ENCODE measurements around the gene VHLL. TPM values are rescaled to one million over a fixed set of nuclear protein-coding genes. Genes with fewer than 3 reads are reported as not detected.

VHLL gene
- total RNA-seq, 2 experiments from 2014 or later = 0.43 TPM; not detected in 1

DNA sequence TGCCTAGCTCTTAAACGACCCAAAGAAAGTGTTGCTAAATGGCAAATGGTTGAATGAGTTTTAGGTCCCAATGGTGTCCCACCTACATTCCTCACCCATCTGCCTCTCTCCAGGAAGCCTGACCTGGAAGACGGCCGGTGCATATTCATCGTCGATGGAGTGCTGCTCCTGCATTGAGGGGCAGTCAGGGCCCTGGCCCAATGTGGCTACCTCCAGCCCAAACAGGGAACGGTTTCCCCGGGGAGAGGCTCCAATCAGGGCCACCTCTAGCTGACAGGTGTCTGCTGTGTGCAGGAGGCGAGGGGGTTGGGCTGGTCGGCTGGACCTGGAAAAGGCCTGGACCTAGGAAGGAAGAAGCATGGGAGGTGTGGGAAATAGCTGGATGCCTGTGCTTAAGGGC is 5.2 kb downstream of the VHLL start:
- H3K4me1 Mint-ChIP-seq (ENCODE audit: low read depth) = peaks cover 14% of the 10 kb centered on the region
- H3K9me3 Mint-ChIP-seq = no peaks in the 10 kb centered on the region
- ATAC-seq (no peak), DNase-seq (no peak)
- H3K36me3 Mint-ChIP-seq (ENCODE audit: low read depth) = peaks cover 3% of the 10 kb centered on the region
- no peaks in the 10 kb centered on the region for H3K27me3 Mint-ChIP-seq
- H3K27ac Mint-ChIP-seq = no peak overlapping the region
- intact Hi-C loops (cut with micrococcal nuclease) = no loop called here
- TF ChIP-seq, protein P1, sequence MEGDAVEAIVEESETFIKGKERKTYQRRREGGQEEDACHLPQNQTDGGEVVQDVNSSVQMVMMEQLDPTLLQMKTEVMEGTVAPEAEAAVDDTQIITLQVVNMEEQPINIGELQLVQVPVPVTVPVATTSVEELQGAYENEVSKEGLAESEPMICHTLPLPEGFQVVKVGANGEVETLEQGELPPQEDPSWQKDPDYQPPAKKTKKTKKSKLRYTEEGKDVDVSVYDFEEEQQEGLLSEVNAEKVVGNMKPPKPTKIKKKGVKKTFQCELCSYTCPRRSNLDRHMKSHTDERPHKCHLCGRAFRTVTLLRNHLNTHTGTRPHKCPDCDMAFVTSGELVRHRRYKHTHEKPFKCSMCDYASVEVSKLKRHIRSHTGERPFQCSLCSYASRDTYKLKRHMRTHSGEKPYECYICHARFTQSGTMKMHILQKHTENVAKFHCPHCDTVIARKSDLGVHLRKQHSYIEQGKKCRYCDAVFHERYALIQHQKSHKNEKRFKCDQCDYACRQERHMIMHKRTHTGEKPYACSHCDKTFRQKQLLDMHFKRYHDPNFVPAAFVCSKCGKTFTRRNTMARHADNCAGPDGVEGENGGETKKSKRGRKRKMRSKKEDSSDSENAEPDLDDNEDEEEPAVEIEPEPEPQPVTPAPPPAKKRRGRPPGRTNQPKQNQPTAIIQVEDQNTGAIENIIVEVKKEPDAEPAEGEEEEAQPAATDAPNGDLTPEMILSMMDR (IDR thresholded peaks at IDR 0.05) = no peak
- no peak overlapping the region for H3K4me3 Mint-ChIP-seq
- ChIA-PET CTCF (interaction anchor here (0.9 to 1.0 kb wide), 3 partner anchors 11 to 167 kb away, joined by 3 read pairs; no protein-coding TSS in a partner anchor), POLR2A (interaction anchor here (0.9 to 2.8 kb wide), 3 partner anchors 9 to 32 kb away, joined by 3 to 17 read pairs (median 7); partner anchors contain the start of genes SMG5 and TMEM79)

DNA sequence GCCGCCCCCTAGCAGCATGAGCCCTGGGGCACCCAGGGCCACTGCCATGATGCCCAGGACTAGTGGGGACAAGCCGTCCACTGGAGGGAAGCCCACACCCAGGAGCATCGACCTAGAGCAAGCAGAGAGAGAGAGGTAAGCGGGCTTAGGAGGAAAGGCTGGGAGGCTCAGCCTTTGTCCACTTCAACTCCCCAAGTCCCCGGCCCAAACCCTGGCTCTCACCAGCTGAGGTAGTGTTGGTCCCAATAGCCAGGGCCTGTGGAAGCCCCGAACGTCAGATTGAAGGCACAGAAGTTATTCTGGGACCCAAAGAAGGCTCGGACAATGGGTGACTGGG is 6.0 kb downstream of the VHLL start:
- ChIA-PET POLR2A (interaction anchor here (1.5 to 2.8 kb wide), 2 partner anchors 8 to 11 kb away, joined by 7 to 17 read pairs; partner anchors contain the start of genes SMG5 and TMEM79), CTCF (interaction anchor here (1.0 kb wide), 1 partner anchor 166 kb away, joined by 3 read pairs; no protein-coding TSS in a partner anchor)
- ATAC-seq = no peak
- no peak overlapping the region for H3K27ac Mint-ChIP-seq
- H3K4me1 Mint-ChIP-seq (ENCODE audit: low read depth) = peaks cover 14% of the 10 kb centered on the region
- DNase-seq = no peak
- TF ChIP-seq, protein P1 (IDR thresholded peaks at IDR 0.05) = no peak
- intact Hi-C loops (cut with micrococcal nuclease) = no loop called here
- H3K4me3 Mint-ChIP-seq = peak overlapping the region; percentile 2
- peaks cover 6% of the 10 kb centered on the region for H3K36me3 Mint-ChIP-seq (ENCODE audit: low read depth)
- no peaks in the 10 kb centered on the region for H3K27me3 Mint-ChIP-seq
- H3K9me3 Mint-ChIP-seq = no peaks in the 10 kb centered on the region

DNA sequence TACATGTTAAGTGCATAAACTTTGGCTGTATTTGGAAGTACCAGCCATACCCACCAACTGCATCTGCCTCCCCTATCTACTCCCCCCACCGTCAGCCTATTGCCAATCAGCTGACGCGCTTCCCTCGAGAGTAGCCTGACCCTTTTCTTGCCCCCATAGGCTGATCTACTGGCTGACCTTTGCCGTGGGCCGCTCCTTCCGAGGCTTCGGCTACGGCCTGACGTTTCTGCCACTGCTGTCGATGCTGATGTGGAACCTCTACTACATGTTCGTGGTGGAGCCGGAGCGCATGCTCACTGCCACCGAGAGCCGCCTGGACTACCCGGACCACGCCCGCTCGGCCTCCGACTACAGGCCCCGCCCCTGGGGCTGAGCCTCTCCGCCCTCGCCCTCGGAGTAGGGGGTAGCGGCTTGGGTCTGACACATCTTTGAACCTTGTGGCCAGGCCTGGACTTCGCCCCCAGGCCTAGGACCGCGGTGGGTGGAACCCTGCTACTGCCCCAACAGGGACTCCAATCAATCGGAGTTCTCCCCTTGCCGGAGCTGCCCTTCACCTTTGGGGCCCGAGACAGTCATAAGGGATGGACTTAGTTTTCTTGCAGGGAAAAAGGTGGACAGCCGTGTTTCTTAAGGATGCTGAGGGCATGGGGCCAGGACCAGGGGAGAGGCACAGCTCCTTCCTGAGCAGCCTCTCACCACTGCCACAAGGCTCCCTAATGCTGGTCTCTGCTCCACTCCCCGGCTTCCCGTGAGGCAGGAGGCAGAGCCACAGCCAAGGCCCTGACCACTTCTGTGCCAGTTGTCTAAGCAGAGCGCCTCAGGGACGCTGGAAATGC is 7.7 kb downstream of the VHLL start:
- peak; percentile 40 for ATAC-seq
- peaks cover 6% of the 10 kb centered on the region for H3K36me3 Mint-ChIP-seq (ENCODE audit: low read depth)
- POLR2A ChIA-PET = interaction anchor here (2.8 kb wide), 1 partner anchor 9 kb away, joined by 17 read pairs; the partner anchor contains the start of gene SMG5

DNA sequence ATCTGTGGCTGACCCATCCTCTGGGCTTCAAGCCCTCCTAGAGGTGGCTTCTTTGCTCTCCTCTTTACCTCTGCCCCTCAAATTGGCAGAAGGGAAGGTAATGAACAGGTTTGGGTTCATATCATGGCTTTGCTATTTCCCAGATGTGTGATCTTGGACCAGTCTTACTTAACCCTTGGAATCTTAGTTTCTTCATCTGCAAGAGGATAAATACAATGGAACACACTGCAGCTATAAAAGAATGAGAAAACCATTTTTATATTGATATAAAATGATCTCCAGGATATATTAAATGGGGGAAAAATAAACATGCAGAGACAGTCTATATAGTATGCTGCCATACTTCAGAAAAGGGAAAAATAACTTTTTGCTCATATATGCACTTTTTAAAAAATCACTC is 9.2 kb downstream of the VHLL start:
- no peaks in the 10 kb centered on the region for H3K27me3 Mint-ChIP-seq
- intact Hi-C loops (cut with micrococcal nuclease) = no loop called here
- DNase-seq (no peak), ATAC-seq (no peak)
- H3K4me1 Mint-ChIP-seq (ENCODE audit: low read depth) = peaks cover 8% of the 10 kb centered on the region
- no peak overlapping the region for H3K27ac Mint-ChIP-seq
- no peaks in the 10 kb centered on the region for H3K9me3 Mint-ChIP-seq
- H3K36me3 Mint-ChIP-seq (ENCODE audit: low read depth) = peaks cover 6% of the 10 kb centered on the region
- ChIA-PET POLR2A (no interaction called here), CTCF (no interaction called here)
- TF ChIP-seq, protein P1 (IDR thresholded peaks at IDR 0.05) = no peak
- no peak overlapping the region for H3K4me3 Mint-ChIP-seq

More for the DNA sequence above, 7.7 kb downstream of the VHLL start:
- TF ChIP-seq, protein P1 (IDR thresholded peaks at IDR 0.05) = no peak
- DNase-seq = peak; percentile 16
- no peaks in the 10 kb centered on the region for H3K9me3 Mint-ChIP-seq
- H3K27me3 Mint-ChIP-seq = no peaks in the 10 kb centered on the region
- CTCF ChIA-PET = no interaction called here
- H3K4me3 Mint-ChIP-seq = no peak overlapping the region
- intact Hi-C loops (cut with micrococcal nuclease) = no loop called here
- peak overlapping the region; percentile 25 for H3K27ac Mint-ChIP-seq
- H3K4me1 Mint-ChIP-seq (ENCODE audit: low read depth) = peaks cover 14% of the 10 kb centered on the region

DNA sequence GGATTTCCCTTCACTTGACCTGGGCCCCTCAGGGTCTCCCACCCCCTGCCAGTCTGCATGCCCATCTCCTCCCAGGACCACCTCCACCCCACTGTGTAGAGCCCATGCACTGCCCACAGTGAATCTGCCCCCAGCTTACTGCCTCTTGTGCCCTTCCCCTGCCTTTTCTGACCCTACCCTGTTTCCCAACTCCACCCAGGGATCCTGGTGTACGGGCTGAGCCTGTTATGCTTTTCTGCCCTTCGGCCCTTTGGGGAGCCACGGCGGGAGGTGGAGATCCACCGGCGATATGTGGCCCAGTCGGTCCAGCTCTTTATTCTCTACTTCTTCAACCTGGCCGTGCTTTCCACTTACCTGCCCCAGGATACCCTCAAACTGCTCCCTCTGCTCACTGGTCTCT is 13.0 kb downstream of the VHLL start:
- intact Hi-C loops (cut with micrococcal nuclease) = no loop called here
- TF ChIP-seq, protein P1 (IDR thresholded peaks at IDR 0.05) = no peak
- Mint-ChIP-seq H3K9me3 (no peaks in the 10 kb centered on the region), H3K27ac (no peak overlapping the region), H3K4me3 (no peak overlapping the region), H3K36me3 (ENCODE audit: low read depth) (peaks cover 15% of the 10 kb centered on the region), H3K27me3 (no peaks in the 10 kb centered on the region), H3K4me1 (ENCODE audit: low read depth) (peaks cover 18% of the 10 kb centered on the region)
- ChIA-PET POLR2A (interaction anchor here (1.5 kb wide), 1 partner anchor 15 kb away, joined by 3 read pairs; no protein-coding TSS in a partner anchor), CTCF (no interaction called here)
- no peak for DNase-seq
- no peak for ATAC-seq

All from activated CD8-positive, alpha-beta T cell treated with anti-CD3 and anti-CD28 coated beads for 36 hours (primary cell).